ENCODE results near the gene TAC4. TPM values are rescaled to one million over a fixed set of nuclear protein-coding genes. Genes with fewer than 3 reads are reported as not detected.

The TAC4 gene
- polyA plus RNA-seq, 4 donors, result 0.24 TPM; not detected in 3

DNA sequence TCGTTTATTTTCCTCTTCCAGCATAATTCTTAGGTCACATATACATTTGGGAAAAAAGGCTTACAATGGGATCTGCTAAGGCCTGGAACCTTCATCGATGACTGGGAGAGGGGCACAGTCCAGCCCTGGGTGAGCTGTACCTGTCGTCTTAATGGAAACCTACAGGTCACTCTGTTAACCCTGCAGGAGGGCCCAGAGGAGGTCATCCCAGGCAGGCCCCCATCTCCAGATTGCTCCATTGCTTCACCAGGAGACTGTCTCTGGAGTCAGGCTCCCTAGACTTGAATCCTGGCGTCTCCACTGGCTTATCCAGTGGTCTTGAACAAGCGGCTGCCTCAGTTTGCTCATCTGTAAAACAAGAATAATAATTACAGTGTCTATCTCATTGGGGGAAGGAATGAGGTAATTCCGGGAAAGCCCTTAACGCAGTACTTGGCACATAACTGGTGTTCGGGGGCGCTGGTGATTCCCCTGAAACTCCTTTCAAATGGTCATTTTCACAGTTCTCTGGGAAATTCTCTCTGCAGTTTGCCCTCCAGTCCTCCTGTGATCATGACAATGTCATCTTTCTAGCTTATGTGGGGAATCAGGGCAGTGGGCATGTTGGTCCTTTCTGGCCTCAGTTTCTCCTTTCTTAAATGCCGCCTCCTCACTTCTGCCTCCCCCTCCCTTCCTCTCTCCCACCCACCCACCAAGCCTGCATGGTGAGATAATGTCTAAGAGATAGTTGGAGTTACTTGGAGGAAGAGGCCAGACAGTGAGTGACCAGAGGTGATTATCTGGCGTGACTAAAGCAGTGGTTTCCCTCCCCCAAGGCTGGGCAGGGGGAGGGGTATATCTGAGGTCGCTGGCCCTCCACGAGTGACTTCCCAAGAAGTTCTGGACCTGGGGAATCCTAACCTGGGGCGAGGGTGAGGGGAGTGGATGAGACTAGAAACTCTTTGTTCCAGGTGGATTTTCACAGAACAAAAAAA, 31.3 kb upstream of the TAC4 start:
- peaks cover 0 to 30% (median 14%) of the 10 kb centered on the region in 3 donors for H3K27me3 ChIP-seq (ENCODE audit: control insufficient read depth in 3 of 3, insufficient read depth in 3 of 3, low read length in 3 of 3)
- no peak for DNase-seq
- no peak for FAIRE-seq

DNA sequence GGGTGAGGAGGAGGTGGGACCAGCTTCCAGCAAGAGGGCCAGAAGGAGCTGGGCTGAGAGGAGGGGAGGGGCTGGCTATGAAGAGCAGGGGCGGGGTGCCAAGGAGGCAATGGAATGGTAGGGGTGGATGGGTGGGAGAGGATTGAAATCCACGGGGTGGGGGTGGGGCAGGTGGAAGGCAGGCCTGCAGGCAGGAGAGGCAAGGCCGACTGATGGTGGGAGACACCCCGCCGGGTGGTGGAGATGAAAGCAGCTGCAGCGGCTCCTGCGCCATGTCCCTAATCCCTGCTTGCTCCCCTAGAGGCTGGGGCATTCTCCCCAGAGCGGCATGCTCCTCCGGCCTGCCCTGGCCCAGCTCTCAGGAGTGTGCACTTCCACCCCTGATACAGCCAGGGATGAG, 27.8 kb upstream of the TAC4 start:
- FAIRE-seq (no peak), DNase-seq (no peak)
- peaks cover 0 to 5% (median 0%) of the 10 kb centered on the region in 3 donors for H3K4me1 ChIP-seq (ENCODE audit: control insufficient read depth in 3 of 3, insufficient read depth in 2 of 3, low read depth in 1 of 3, low read length in 2 of 3)
- no peaks in the 10 kb centered on the region for H3K36me3 ChIP-seq (ENCODE audit: control insufficient read depth in 3 of 3, insufficient read depth in 2 of 3, low read depth in 1 of 3, low read length in 3 of 3)
- H3K27me3 ChIP-seq (ENCODE audit: control insufficient read depth in 3 of 3, insufficient read depth in 3 of 3, low read length in 3 of 3), result peaks cover 0 to 28% (median 5%) of the 10 kb centered on the region in 3 donors
- H3K27ac ChIP-seq (ENCODE audit: low read depth in 1 of 3, low read length in 2 of 3), result no peak overlapping the region
- H3K4me3 ChIP-seq (ENCODE audit: low read depth in 1 of 3, low read length in 3 of 3), result no peak overlapping the region
- H3K9me3 ChIP-seq (ENCODE audit: control insufficient read depth in 2 of 2, insufficient read depth in 1 of 2, low read depth in 1 of 2, low read length in 1 of 2), result no peaks in the 10 kb centered on the region
- 39 to 55% (median 48%) methylated on average over 2 to 9 of the region's 9 CpGs for WGBS, 3 donors

More for the DNA sequence above, 31.3 kb upstream of the TAC4 start:
- Histone ChIP-seq H3K9me3 (ENCODE audit: control insufficient read depth in 2 of 2, insufficient read depth in 1 of 2, low read depth in 1 of 2, low read length in 1 of 2) (no peaks in the 10 kb centered on the region), H3K4me1 (ENCODE audit: control insufficient read depth in 3 of 3, insufficient read depth in 2 of 3, low read depth in 1 of 3, low read length in 2 of 3) (peaks cover 0 to 21% (median 0%) of the 10 kb centered on the region in 3 donors), H3K36me3 (ENCODE audit: control insufficient read depth in 3 of 3, insufficient read depth in 2 of 3, low read depth in 1 of 3, low read length in 3 of 3) (no peaks in the 10 kb centered on the region), H3K4me3 (ENCODE audit: low read depth in 1 of 3, low read length in 3 of 3) (no peak overlapping the region), H3K27ac (ENCODE audit: low read depth in 1 of 3, low read length in 2 of 3) (no peak overlapping the region)
- 57 to 66% (median 62%) methylated on average over 14 of the region's 14 CpGs for WGBS, 3 donors

DNA sequence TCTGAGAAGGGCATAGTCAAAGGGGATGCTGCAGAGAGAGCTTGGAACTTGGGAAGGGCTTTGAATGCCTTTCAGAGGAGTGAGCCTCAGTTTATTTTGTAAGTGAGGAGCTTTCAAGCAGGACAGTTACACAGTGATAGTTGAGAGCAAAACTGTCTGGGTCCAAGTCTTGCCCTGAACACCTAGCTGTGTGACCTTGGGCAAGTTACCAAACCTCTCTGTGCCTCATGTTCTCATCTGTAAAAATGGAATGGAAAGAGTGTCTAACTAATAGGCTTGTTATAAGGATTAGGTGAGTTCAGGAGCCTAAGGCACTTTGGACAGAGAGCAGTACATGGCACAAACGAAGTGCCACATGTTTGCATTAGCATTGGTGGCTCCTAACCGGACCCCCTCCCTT, 27.0 kb upstream of the TAC4 start:
- 62 to 76% (median 75%) methylated on average over 2 of the region's 2 CpGs for WGBS, 3 donors
- Histone ChIP-seq H3K27me3 (ENCODE audit: control insufficient read depth in 3 of 3, insufficient read depth in 3 of 3, low read length in 3 of 3) (peaks cover 0 to 22% (median 2%) of the 10 kb centered on the region in 3 donors), H3K36me3 (ENCODE audit: control insufficient read depth in 3 of 3, insufficient read depth in 2 of 3, low read depth in 1 of 3, low read length in 3 of 3) (no peaks in the 10 kb centered on the region), H3K27ac (ENCODE audit: low read depth in 1 of 3, low read length in 2 of 3) (no peak overlapping the region), H3K4me1 (ENCODE audit: control insufficient read depth in 3 of 3, insufficient read depth in 2 of 3, low read depth in 1 of 3, low read length in 2 of 3) (no peaks in the 10 kb centered on the region), H3K9me3 (ENCODE audit: control insufficient read depth in 2 of 2, insufficient read depth in 1 of 2, low read depth in 1 of 2, low read length in 1 of 2) (no peaks in the 10 kb centered on the region), H3K4me3 (ENCODE audit: low read depth in 1 of 3, low read length in 3 of 3) (no peak overlapping the region)
- DNase-seq (no peak), FAIRE-seq (no peak)

DNA sequence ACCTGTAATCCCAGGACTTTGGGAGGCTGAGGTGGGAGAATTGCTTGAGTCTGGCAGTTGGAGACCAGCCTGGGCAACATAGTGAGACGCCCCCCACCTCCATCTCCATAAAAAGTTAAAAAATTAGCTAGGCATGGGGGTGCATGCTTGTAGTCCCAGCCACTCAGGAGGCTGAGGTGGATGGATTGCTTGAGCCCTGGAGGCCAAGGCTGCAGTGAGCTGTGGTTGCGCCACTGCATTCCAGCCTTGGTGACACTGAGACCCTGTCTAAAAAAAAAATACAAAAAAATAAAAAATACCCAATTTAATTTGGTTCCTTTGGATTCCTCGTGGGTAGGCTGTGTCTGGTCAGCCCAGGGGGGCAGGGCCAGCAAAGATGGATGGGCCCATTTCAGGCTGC, 26.1 kb upstream of the TAC4 start:
- H3K27ac ChIP-seq (ENCODE audit: low read depth in 1 of 3, low read length in 2 of 3), result no peak overlapping the region
- H3K4me3 ChIP-seq (ENCODE audit: low read depth in 1 of 3, low read length in 3 of 3), result no peak overlapping the region
- H3K27me3 ChIP-seq (ENCODE audit: control insufficient read depth in 3 of 3, insufficient read depth in 3 of 3, low read length in 3 of 3), result peaks cover 0 to 13% (median 0%) of the 10 kb centered on the region in 3 donors
- FAIRE-seq (no peak), DNase-seq (no peak)
- no peaks in the 10 kb centered on the region for H3K9me3 ChIP-seq (ENCODE audit: control insufficient read depth in 2 of 2, insufficient read depth in 1 of 2, low read depth in 1 of 2, low read length in 1 of 2)
- H3K4me1 ChIP-seq (ENCODE audit: control insufficient read depth in 3 of 3, insufficient read depth in 2 of 3, low read depth in 1 of 3, low read length in 2 of 3), result no peaks in the 10 kb centered on the region
- no peaks in the 10 kb centered on the region for H3K36me3 ChIP-seq (ENCODE audit: control insufficient read depth in 3 of 3, insufficient read depth in 2 of 3, low read depth in 1 of 3, low read length in 3 of 3)
- WGBS, 3 donors, result 68 to 78% (median 73%) methylated on average over 3 of the region's 3 CpGs

DNA sequence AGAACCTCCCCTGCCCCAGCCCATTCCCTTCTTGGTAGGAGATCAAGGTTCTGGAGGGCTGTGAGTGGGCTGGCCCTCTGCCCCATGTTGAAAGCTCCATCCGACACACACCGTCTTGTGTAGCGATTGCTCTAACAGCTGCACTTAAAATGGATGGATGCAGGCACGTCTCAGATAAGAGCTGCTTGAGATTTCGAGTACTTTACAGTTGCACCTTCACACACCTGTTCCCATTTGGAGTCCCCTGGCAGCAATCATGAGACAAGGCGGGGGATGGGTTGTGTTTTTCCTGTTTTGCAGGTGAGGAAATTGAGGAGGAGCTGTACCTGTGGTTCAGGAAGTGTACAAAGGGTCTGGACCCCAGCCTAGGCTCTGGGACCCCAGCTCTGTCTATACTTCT, 25.6 kb upstream of the TAC4 start:
- Histone ChIP-seq H3K9me3 (ENCODE audit: control insufficient read depth in 2 of 2, insufficient read depth in 1 of 2, low read depth in 1 of 2, low read length in 1 of 2) (no peaks in the 10 kb centered on the region), H3K4me1 (ENCODE audit: control insufficient read depth in 3 of 3, insufficient read depth in 2 of 3, low read depth in 1 of 3, low read length in 2 of 3) (no peaks in the 10 kb centered on the region), H3K27me3 (ENCODE audit: control insufficient read depth in 3 of 3, insufficient read depth in 3 of 3, low read length in 3 of 3) (peaks cover 0 to 10% (median 0%) of the 10 kb centered on the region in 3 donors), H3K4me3 (ENCODE audit: low read depth in 1 of 3, low read length in 3 of 3) (no peak overlapping the region), H3K27ac (ENCODE audit: low read depth in 1 of 3, low read length in 2 of 3) (no peak overlapping the region), H3K36me3 (ENCODE audit: control insufficient read depth in 3 of 3, insufficient read depth in 2 of 3, low read depth in 1 of 3, low read length in 3 of 3) (no peaks in the 10 kb centered on the region)
- FAIRE-seq (no peak), DNase-seq (no peak)
- WGBS, 3 donors, result 20 to 56% (median 42%) methylated on average over 6 of the region's 6 CpGs

DNA sequence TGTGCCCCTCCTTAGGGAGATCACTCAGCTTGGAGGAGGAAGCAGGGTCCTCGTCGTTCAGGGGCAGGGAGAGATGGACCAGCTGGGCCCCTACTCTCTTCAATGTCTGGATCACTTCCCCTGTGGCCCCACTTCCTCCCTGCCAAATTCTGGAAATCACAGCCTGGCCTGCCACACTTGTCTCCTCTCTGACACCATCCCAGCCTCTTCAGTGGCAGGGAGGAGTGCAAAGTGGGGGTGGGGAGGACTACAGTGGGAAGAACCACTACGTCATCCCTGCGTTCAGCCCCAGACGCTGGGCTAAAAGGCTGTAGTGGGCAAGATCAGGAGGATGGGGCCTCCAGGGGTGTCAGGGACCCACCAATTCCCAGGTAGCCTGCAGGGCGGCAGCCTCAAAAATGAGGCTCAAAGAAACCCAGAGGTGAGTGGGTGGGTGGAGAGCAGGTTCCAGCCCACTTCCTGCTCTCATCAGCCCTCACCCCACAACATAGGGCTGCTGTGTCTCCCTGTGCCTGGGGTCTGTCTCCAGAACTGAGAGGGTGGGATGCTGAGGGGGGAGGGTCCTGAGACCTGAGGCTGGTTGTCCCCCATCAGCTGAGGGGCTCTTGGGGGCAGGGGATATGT, 25.0 kb upstream of the TAC4 start:
- no peak for FAIRE-seq

DNA sequence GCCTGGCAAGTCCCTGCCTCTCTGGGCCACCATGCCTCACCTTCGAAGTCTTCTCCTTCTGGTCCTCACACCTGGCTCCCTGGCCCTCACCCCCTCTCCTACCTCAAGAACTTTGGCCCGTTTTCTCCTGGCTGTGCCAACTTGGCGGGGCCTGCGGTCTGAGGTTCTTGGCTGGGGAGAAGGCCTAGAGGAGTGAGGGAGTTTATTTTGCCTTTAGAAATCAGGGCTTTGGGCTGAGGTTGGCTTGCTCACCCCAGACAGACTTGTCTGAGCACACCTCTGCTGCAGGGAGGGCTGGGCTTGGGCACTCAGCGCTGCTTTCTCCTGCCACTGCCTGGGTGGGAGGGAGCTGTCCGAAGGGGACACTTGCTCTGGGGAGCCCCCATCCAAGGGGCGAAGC, 23.3 kb upstream of the TAC4 start:
- Histone ChIP-seq H3K4me1 (ENCODE audit: control insufficient read depth in 3 of 3, insufficient read depth in 2 of 3, low read depth in 1 of 3, low read length in 2 of 3) (no peaks in the 10 kb centered on the region), H3K36me3 (ENCODE audit: control insufficient read depth in 3 of 3, insufficient read depth in 2 of 3, low read depth in 1 of 3, low read length in 3 of 3) (no peaks in the 10 kb centered on the region), H3K9me3 (ENCODE audit: control insufficient read depth in 2 of 2, insufficient read depth in 1 of 2, low read depth in 1 of 2, low read length in 1 of 2) (no peaks in the 10 kb centered on the region), H3K27ac (ENCODE audit: low read depth in 1 of 3, low read length in 2 of 3) (no peak overlapping the region), H3K27me3 (ENCODE audit: control insufficient read depth in 3 of 3, insufficient read depth in 3 of 3, low read length in 3 of 3) (peaks cover 0 to 9% (median 0%) of the 10 kb centered on the region in 3 donors), H3K4me3 (ENCODE audit: low read depth in 1 of 3, low read length in 3 of 3) (no peak overlapping the region)
- WGBS, 3 donors, result 56 to 78% (median 58%) methylated on average over 7 of the region's 7 CpGs
- no peak for DNase-seq
- FAIRE-seq, result no peak

More for the DNA sequence above, 25.0 kb upstream of the TAC4 start:
- Histone ChIP-seq H3K27ac (ENCODE audit: low read depth in 1 of 3, low read length in 2 of 3) (no peak overlapping the region), H3K4me1 (ENCODE audit: control insufficient read depth in 3 of 3, insufficient read depth in 2 of 3, low read depth in 1 of 3, low read length in 2 of 3) (no peaks in the 10 kb centered on the region), H3K4me3 (ENCODE audit: low read depth in 1 of 3, low read length in 3 of 3) (no peak overlapping the region), H3K36me3 (ENCODE audit: control insufficient read depth in 3 of 3, insufficient read depth in 2 of 3, low read depth in 1 of 3, low read length in 3 of 3) (no peaks in the 10 kb centered on the region), H3K27me3 (ENCODE audit: control insufficient read depth in 3 of 3, insufficient read depth in 3 of 3, low read length in 3 of 3) (peaks cover 0 to 8% (median 0%) of the 10 kb centered on the region in 3 donors), H3K9me3 (ENCODE audit: control insufficient read depth in 2 of 2, insufficient read depth in 1 of 2, low read depth in 1 of 2, low read length in 1 of 2) (no peaks in the 10 kb centered on the region)
- DNase-seq, result no peak
- 61 to 86% (median 65%) methylated on average over 6 of the region's 6 CpGs for WGBS, 3 donors

DNA sequence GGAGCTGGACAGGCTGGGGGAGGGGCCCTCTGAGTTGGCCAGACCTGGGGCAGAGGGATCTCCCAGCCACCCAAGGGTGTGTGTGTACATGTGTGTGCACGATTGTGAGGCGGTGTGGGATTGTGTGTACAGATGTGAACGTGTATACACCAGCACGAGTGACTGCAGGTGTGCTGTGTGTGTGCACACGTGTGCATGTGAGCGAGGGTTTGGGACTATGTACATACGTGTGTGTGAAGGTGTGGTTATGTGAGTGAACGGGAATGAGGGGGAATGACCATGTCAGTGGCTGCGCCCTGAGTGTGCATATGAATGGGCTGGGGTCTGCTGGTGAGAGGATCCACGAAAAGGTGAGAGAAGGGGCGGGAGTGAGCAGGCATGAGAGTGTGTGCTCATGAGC, 22.4 kb upstream of the TAC4 start:
- DNase-seq (no peak), FAIRE-seq (no peak)
- WGBS, 3 donors, result 86 to 91% (median 86%) methylated on average over 11 of the region's 11 CpGs
- peaks cover 0 to 7% (median 0%) of the 10 kb centered on the region in 3 donors for H3K27me3 ChIP-seq (ENCODE audit: control insufficient read depth in 3 of 3, insufficient read depth in 3 of 3, low read length in 3 of 3)
- no peak overlapping the region for H3K27ac ChIP-seq (ENCODE audit: low read depth in 1 of 3, low read length in 2 of 3)
- H3K36me3 ChIP-seq (ENCODE audit: control insufficient read depth in 3 of 3, insufficient read depth in 2 of 3, low read depth in 1 of 3, low read length in 3 of 3), result no peaks in the 10 kb centered on the region
- no peaks in the 10 kb centered on the region for H3K9me3 ChIP-seq (ENCODE audit: control insufficient read depth in 2 of 2, insufficient read depth in 1 of 2, low read depth in 1 of 2, low read length in 1 of 2)
- H3K4me3 ChIP-seq (ENCODE audit: low read depth in 1 of 3, low read length in 3 of 3), result no peak overlapping the region
- no peaks in the 10 kb centered on the region for H3K4me1 ChIP-seq (ENCODE audit: control insufficient read depth in 3 of 3, insufficient read depth in 2 of 3, low read depth in 1 of 3, low read length in 2 of 3)

Measured in small intestine (tissue), 7 donors.